ENCODE measurements around the gene AMOTL2.

DNA sequence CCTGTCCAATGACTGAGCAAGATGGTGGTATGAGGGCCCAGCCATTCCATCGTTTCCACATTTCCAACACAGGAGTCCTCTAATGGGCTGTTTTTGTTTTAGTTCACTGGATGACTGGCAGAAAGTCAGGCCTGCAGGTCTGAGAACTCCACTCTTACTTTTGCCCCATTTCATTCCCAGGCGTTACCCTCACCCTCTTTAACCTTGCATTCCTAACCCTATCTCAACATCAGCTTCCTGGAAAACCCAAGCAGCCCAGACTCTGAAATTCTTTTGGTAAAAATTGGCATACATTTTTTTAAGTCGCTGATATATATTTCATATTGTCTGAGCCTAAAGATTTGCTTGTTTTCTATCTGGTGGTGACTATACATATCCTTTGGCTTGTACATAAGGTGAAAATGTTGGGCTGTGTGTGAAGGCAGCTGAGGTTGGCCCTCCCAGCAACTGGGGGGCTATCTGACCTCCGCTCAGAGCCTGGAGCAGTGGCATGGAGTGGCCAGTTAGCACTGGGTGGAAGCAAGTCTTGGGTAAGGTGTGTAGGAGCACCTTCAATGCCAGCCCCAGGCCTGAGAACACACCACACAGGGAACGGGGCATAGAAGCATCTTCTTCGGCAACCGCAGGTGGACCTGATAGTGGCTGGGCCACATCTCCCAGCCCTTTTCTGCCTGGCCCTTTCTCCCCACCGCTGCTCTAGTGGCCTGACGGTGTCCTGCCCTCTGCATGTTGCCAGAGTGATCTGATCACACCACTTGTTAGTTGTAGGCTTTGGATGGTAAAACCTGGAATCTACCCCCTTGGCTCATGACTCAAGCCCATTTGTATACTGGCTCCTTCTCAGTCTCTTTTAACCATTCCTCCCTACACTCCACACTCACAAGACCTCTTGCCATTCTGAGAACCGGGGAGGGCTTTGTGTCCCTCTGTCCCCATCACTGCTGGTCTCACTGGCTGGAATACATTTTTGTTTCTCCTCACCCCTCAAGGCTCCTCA lies 50.0 kb downstream of the AMOTL2 start:
- TF ChIP-seq SRF (IDR thresholded peaks at IDR 0.05; ENCODE audit: low read depth in 2 of 2, low read length in 2 of 2): no peak
- TF ChIP-seq RB1 (IDR thresholded peaks at IDR 0.05; ENCODE audit: borderline replicate concordance): no peak
- TF ChIP-seq, protein P1, sequence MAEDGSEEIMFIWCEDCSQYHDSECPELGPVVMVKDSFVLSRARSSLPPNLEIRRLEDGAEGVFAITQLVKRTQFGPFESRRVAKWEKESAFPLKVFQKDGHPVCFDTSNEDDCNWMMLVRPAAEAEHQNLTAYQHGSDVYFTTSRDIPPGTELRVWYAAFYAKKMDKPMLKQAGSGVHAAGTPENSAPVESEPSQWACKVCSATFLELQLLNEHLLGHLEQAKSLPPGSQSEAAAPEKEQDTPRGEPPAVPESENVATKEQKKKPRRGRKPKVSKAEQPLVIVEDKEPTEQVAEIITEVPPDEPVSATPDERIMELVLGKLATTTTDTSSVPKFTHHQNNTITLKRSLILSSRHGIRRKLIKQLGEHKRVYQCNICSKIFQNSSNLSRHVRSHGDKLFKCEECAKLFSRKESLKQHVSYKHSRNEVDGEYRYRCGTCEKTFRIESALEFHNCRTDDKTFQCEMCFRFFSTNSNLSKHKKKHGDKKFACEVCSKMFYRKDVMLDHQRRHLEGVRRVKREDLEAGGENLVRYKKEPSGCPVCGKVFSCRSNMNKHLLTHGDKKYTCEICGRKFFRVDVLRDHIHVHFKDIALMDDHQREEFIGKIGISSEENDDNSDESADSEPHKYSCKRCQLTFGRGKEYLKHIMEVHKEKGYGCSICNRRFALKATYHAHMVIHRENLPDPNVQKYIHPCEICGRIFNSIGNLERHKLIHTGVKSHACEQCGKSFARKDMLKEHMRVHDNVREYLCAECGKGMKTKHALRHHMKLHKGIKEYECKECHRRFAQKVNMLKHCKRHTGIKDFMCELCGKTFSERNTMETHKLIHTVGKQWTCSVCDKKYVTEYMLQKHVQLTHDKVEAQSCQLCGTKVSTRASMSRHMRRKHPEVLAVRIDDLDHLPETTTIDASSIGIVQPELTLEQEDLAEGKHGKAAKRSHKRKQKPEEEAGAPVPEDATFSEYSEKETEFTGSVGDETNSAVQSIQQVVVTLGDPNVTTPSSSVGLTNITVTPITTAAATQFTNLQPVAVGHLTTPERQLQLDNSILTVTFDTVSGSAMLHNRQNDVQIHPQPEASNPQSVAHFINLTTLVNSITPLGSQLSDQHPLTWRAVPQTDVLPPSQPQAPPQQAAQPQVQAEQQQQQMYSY (CRISPR knock-in tag; IDR thresholded peaks at IDR 0.05): no peak
- no peak for TF ChIP-seq EZH2 (IDR thresholded peaks at IDR 0.05; ENCODE audit: borderline replicate concordance, control insufficient read depth, low read depth, low read length)
- TF ChIP-seq EGR1 (IDR thresholded peaks at IDR 0.05; ENCODE audit: borderline replicate concordance in 1 of 2, low read depth in 2 of 2, low read length in 2 of 2): no peak
- no peak for TF ChIP-seq NFYA (IDR thresholded peaks at IDR 0.05; ENCODE audit: borderline replicate concordance, low read depth, low read length)
- no peak for TF ChIP-seq KAT2A (conservative IDR thresholded peaks at IDR 0.05; ENCODE audit: control insufficient read depth, low read depth, low read length)
